Pancreas (tissue), 10 donors: ENCODE data around the gene ADSS2. TPM values are rescaled to one million over a fixed set of nuclear protein-coding genes. Genes with fewer than 3 reads are reported as not detected.

Source experiments
- ATAC-seq, 4 donors: fragments of 200-7000 bp; cut with Tn5 transposase; one replicate each; pipeline versions ENCODE4 v1.8.0 to v1.9.1; 2020; ENCODE audit warnings: mild to moderate bottlenecking in 4 of 4, moderate library complexity in 4 of 4
- DNase-seq, 6 donors: peaks; one replicate each; pipeline ENCODE4 v3.0.0-alpha.2; 2020
- FAIRE-seq: peaks from 2 replicates; lab custom pipeline; 2012; peaks lifted over from hg19 to GRCh38; lab: Jason Lieb, UNC
- H3K27ac ChIP-seq, 4 donors: fragments of 200-600 bp; sonication (generic); 1 replicate in 3 of 4; 2 replicates in 1 of 4; pipeline versions ENCODE4 v1.5.0 to v1.8.0; 2020
- H3K27me3 ChIP-seq, 4 donors: fragments of 200-600 bp; one replicate each; pipeline ENCODE4 v1.8.0; 2021
- H3K36me3 ChIP-seq, 3 donors: fragments of 200-600 bp; sonication (generic) in 1 of 3; one replicate each; pipeline versions ENCODE4 v1.5.0 to v1.8.0; 2020 to 2021
- H3K4me1 ChIP-seq, 3 donors: fragments of 200-600 bp; one replicate each; pipeline ENCODE4 v1.8.0; 2021
- H3K4me3 ChIP-seq, 4 donors: fragments of 200-600 bp; sonication (generic) in 2 of 4; one replicate each; pipeline versions ENCODE4 v1.5.0 to v1.8.0; 2020 to 2021
- H3K9me3 ChIP-seq, 4 donors: fragments of 200-600 bp; one replicate each; pipeline ENCODE4 v1.8.0; 2021
- WGBS, 2 donors: extraction: QIAGEN DNeasy Blood & Tissue Kit; methylation state at CpG; one replicate each; pipeline ENCODE4 v1.1.7; 2013; 5-methylcytosine and 5-hydroxymethylcytosine counted together
- intact Hi-C, 3 donors: fragments of 100-400 bp; cut with DNase I; formaldehyde crosslinking; loops; one replicate each; pipeline versions ENCODE4 v1.11.1 to v1.14.2; 2022
- polyA plus RNA-seq, 2 donors: library from polyadenylated mRNA; stranded (reverse); fragments of 200-250 nt; gene quantifications; one replicate each; pipeline ENCODE4 v1.2.3, GENCODE V29; 2013
- total RNA-seq, 6 donors: library from RNA; stranded (reverse); fragmentation: NEBNext Ultra II Directional in 4 of 6; extraction: Animal tissue kit (Norgen Biotek cat#: 25700) in 4 of 6; gene quantifications; one replicate each; pipeline versions ENCODE4 v1.2.1 to v1.2.4, GENCODE V29; 2021 to 2023
- TF ChIP-seq, protein P1 (sequence below), 4 donors: fragments of 200-600 bp; sonication (generic) in 3 of 4; IDR thresholded peaks; one replicate each; pipeline versions ENCODE4 v1.5.0 to v1.8.0; 2021; ENCODE audit warnings: antibody characterized with exemption in 4 of 4
- donor health status: healthy with polysubstance abuse.
- donor health status: DM: no; HTN: no; CAD: no; lungs with moderate emphysema.
- donor health status: DM: no; HTN: no; CAD: no.
- donor health status: control.
- donor health status: control.
- donor health status: Bipolar disorder and iron deficiency.
- donor health status: DM: yes; HTN: yes; CAD: no.
- donor health status: DM: no; HTN: no; CAD: no.
- donor health status: DM: no; HTN: no; CAD: no.
- donor health status: DM: yes; HTN: yes; CAD: no.

ADSS2 gene
- total and polyA plus RNA-seq, 8 donors: 8.6 to 21.9 (median 14.5) TPM

DNA sequence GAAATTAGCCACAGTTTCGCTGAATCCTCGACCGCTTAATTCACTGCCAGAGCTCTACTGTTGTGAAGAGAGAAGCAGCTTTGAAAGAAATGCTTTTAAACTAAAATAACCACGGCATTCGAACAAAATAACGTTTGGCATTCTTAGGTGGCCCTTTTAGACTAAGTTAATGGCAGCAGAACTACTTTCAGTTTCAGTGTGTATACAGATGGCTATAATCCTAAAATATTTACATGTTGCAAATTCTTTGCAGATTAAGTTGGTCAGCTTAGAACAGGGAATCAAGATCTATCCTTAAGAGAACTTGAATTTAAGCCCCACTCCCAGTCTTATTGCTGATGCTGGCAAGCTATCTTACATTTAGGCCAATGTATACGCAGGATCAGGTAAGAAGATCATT, 62.7 kb downstream of the ADSS2 start:
- H3K36me3 ChIP-seq: no peaks in the 10 kb centered on the region
- H3K9me3 ChIP-seq: no peaks in the 10 kb centered on the region
- WGBS, 2 donors: 90 to 94% methylated on average over 7 of the region's 7 CpGs
- intact Hi-C loops: no loop called here
- H3K27ac ChIP-seq: no peak overlapping the region
- ATAC-seq: no peak
- H3K4me3 ChIP-seq: no peak overlapping the region
- TF ChIP-seq, protein P1, sequence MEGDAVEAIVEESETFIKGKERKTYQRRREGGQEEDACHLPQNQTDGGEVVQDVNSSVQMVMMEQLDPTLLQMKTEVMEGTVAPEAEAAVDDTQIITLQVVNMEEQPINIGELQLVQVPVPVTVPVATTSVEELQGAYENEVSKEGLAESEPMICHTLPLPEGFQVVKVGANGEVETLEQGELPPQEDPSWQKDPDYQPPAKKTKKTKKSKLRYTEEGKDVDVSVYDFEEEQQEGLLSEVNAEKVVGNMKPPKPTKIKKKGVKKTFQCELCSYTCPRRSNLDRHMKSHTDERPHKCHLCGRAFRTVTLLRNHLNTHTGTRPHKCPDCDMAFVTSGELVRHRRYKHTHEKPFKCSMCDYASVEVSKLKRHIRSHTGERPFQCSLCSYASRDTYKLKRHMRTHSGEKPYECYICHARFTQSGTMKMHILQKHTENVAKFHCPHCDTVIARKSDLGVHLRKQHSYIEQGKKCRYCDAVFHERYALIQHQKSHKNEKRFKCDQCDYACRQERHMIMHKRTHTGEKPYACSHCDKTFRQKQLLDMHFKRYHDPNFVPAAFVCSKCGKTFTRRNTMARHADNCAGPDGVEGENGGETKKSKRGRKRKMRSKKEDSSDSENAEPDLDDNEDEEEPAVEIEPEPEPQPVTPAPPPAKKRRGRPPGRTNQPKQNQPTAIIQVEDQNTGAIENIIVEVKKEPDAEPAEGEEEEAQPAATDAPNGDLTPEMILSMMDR (IDR thresholded peaks at IDR 0.05): no peak
- H3K4me1 ChIP-seq: no peaks in the 10 kb centered on the region
- H3K27me3 ChIP-seq: no peaks in the 10 kb centered on the region
- FAIRE-seq: no peak
- no peak for DNase-seq

DNA sequence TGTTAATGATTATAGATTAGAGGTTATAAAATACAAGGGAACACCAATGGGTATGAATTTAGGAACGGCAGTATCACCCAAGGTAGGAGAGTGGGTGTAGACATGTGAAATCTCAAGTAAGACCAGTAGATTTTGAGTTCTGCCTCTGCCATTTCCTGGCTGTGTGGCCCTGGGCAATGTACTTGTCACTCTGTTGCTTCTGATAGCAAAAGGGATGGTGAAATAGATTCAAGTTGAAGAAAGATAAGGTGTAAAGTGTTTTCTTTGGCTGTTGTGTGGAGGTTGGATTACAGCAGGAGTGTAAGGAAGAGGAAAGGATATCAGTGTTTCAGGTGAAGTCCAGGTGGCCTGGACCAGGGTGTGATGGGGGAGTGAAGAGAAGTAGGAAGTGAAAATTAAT, 64.3 kb downstream of the ADSS2 start:
- FAIRE-seq (no peak), DNase-seq (no peak), ATAC-seq (no peak)
- no peaks in the 10 kb centered on the region for H3K4me1 ChIP-seq
- TF ChIP-seq, protein P1 (IDR thresholded peaks at IDR 0.05): no peak
- no peak overlapping the region for H3K4me3 ChIP-seq
- no peak overlapping the region for H3K27ac ChIP-seq
- intact Hi-C loops: no loop called here
- no peaks in the 10 kb centered on the region for H3K36me3 ChIP-seq
- no peaks in the 10 kb centered on the region for H3K9me3 ChIP-seq
- 87 to 90% methylated on average over 1 of the region's 1 CpG for WGBS, 2 donors
- no peaks in the 10 kb centered on the region for H3K27me3 ChIP-seq

DNA sequence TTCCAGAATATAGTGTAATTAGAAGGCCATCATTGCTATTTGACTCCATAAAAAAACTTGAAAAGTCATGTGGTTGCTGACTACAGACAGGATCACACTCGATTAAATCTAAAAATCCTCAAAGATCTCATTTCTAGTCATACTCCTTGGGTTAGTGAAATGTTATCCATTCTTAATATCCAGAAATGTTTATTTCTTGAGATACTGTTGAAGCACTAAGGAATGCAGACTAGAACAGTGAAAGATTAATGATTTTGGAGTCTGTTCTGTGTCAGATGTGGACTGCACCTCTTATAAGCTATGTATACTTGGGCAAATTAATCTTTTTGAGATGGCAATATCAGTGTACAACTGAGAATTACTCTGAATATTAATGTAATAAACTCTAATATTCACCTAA, 65.1 kb downstream of the ADSS2 start:
- intact Hi-C loops: no loop called here
- no peaks in the 10 kb centered on the region for H3K4me1 ChIP-seq
- WGBS, 2 donors: 84 to 89% methylated on average over 1 of the region's 1 CpG
- no peaks in the 10 kb centered on the region for H3K27me3 ChIP-seq
- no peak for FAIRE-seq
- TF ChIP-seq, protein P1 (IDR thresholded peaks at IDR 0.05): no peak
- no peaks in the 10 kb centered on the region for H3K9me3 ChIP-seq
- no peak for DNase-seq
- H3K27ac ChIP-seq: no peak overlapping the region
- no peak overlapping the region for H3K4me3 ChIP-seq
- H3K36me3 ChIP-seq: no peaks in the 10 kb centered on the region
- no peak for ATAC-seq

DNA sequence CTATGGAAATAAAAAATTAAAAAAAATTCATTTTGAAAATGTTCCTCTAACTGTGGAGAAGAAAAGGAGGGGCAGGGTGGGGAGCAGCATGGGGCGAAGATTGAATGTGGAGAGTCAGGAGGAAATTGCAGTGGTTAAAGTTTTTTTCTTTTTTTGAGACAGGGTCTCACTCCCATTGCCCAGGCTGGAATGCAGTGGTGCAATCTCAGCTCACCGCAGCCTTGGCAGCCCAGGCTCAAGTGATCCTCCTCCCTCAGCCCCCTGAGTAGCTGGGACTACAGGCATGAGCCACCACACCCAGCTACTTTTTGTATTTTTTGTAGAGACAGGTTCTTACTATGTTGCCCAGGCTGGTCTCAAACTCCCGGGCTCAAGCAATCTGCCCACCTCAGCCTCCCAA, 67.6 kb downstream of the ADSS2 start:
- no peak for ATAC-seq
- intact Hi-C loops: no loop called here
- Histone ChIP-seq H3K4me3 (no peak overlapping the region), H3K9me3 (no peaks in the 10 kb centered on the region), H3K36me3 (no peaks in the 10 kb centered on the region), H3K4me1 (no peaks in the 10 kb centered on the region), H3K27ac (no peak overlapping the region), H3K27me3 (no peaks in the 10 kb centered on the region)
- DNase-seq: no peak
- WGBS, 2 donors: 95 to 97% methylated on average over 3 of the region's 3 CpGs
- FAIRE-seq: no peak
- TF ChIP-seq, protein P1 (IDR thresholded peaks at IDR 0.05): no peak

DNA sequence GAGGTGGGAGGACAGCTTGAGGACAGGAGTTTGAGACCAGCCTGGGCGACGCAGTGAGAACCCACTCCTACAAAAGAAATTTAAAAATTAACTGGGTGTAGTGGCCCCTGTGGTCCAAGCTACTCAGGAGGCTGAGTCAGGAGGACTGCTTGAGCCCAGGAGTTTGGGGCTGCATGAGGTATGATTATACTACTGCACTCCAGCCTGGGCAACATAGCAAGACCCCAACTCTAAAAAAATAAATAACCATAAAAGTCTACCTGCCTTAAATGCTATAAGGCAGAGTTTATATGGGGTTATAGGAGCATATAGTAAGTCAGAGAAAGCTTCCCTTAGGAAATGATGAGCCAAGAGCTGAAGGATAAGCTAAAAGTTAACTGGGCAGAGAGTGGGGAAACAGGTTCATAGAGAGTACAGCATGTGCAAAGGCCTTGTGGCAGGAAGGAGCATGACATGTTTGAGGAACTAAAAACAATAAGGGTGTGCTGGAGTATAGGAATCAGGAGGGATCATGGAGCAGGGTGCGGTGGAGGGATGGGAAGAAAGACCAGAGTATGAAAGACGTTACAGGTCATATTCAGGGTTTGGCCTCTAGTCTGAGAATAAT, 68.3 kb downstream of the ADSS2 start:
- Histone ChIP-seq H3K27ac (no peak overlapping the region), H3K4me1 (no peaks in the 10 kb centered on the region), H3K9me3 (no peaks in the 10 kb centered on the region), H3K36me3 (no peaks in the 10 kb centered on the region), H3K4me3 (no peak overlapping the region), H3K27me3 (no peaks in the 10 kb centered on the region)
- FAIRE-seq: no peak
- ATAC-seq: no peak
- intact Hi-C loops: no loop called here
- DNase-seq: no peak
- 83% methylated on average over 4 of the region's 4 CpGs for WGBS, 2 donors
- TF ChIP-seq, protein P1 (IDR thresholded peaks at IDR 0.05): no peak
